Activated T-cell treated with anti-CD3 and anti-CD28 coated beads, Interleukin-2, amount 50 U/mL, for 24 hours (primary cell): ENCODE data around the gene FARP2.
"Not testable (repeated sequence)": the region's sequence is repeated elsewhere in the genome, so short reads cannot be mapped to it uniquely, and the experiment has no call there.

ENCODE experiments used
- DNase-seq: peaks from one replicate; pipeline ENCODE4 v3.0.0-alpha.2; 2020
- H3K27ac Mint-ChIP-seq: 2 replicates; pipeline ENCODE4 v1.8.0; 2020; ENCODE audit warnings: mild to moderate bottlenecking, mixed read lengths
- H3K27me3 Mint-ChIP-seq: 2 replicates; pipeline ENCODE4 v1.8.0; 2020; ENCODE audit warnings: mixed read lengths
- H3K36me3 Mint-ChIP-seq: 2 replicates; pipeline ENCODE4 v1.8.0; 2020; ENCODE audit warnings: low read depth, mixed read lengths
- H3K4me1 Mint-ChIP-seq: 2 replicates; pipeline ENCODE4 v1.8.0; 2020; ENCODE audit warnings: low read depth, mixed read lengths
- H3K4me3 Mint-ChIP-seq: 2 replicates; pipeline ENCODE4 v1.8.0; 2020; ENCODE audit warnings: mild to moderate bottlenecking, moderate library complexity, mixed read lengths
- H3K9me3 Mint-ChIP-seq: 2 replicates; pipeline ENCODE4 v1.8.0; 2020; ENCODE audit warnings: mixed read lengths

The FARP2 gene

DNA sequence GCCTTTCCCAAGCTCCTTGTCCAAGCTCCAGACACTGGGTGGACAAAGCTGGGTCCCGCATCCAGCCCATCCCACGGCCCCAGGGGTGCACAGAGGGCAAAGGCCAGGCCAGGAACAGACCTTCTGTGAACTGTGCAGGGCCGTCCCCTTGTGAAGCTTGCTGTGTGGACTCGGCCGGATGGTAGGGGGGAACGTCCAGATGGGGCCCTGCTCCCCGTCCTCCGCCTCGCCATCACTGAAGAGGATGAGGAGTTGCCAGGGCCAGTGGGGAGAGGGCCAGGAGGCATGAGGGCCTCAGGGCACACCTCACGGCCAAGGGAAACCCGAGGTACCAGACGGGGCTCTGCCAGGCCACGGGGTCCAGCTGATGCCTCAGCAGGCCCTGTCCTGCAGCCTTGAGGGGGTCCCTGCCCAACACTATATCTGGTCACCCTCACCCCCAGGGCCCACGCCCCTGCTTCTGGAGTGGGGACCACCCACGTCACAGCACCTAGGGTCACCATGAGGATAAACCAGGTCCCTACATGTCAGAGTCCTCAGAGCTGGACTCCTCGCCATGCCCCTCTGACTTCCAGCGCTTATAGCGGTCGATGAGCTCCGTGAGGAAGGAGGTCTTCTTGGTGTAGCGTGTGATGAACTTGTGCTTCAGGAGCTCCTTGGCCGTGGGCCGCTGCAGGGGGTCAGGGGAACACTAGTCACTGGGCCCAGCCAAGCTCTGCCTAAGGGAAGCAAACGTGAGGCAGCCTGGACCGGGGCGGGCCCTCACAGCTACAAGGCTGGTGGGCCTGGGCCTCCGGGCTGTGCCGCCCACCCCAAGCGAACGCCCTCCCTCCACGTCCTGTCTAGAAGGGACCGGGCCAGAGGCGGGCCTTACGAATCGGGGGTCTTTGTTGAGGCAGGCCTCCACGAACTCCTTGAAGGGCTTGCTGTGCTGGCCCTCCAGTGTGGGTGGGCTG, 142.3 kb downstream of the FARP2 start:
- H3K27me3 Mint-ChIP-seq, result no peaks in the 10 kb centered on the region
- no peaks in the 10 kb centered on the region for H3K4me1 Mint-ChIP-seq
- no peaks in the 10 kb centered on the region for H3K9me3 Mint-ChIP-seq
- peak overlapping the region; percentile 29 for H3K27ac Mint-ChIP-seq
- no peak overlapping the region for H3K4me3 Mint-ChIP-seq
- no peak for DNase-seq
- peaks cover 76% of the 10 kb centered on the region for H3K36me3 Mint-ChIP-seq

DNA sequence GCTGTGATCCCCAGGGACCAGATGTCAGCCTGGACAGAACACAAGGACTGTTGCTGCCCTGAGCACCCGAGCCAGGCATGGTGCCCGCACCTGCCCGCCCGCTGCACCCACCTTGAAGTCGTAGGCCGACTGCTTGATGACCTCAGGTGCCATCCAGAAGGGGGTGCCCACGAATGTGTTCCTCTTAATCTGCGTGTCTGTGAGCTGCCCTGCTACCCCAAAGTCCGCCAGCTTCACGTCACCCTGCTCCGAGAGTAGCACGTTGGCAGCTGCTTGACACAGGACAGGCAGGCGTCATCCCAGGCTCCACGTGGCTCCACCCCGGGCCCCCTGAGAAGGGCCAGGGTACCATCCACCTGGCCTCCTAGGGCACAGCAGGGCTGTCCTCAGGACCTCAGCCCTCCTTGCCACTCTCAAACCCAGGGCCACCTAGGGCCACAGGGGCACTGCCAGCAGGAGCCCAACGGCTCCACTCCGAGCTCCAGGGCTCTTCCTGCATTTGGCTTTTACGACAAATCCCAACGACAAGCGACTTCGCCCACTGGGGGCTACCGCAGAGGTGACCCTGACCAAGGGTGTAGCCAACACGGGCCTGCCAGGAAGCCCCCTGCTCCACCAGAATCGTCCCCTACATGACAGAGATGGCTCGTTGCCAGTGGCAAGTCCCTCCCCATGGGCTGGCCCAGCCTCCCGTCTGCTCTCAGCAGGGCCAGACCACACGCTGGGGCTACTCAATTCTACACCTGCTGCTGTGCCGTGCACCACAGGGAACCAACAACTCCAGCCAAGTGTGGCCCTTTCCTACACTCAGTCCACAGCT, 143.3 kb downstream of the FARP2 start:
- H3K27me3 Mint-ChIP-seq, result no peaks in the 10 kb centered on the region
- peaks cover 72% of the 10 kb centered on the region for H3K36me3 Mint-ChIP-seq
- no peaks in the 10 kb centered on the region for H3K9me3 Mint-ChIP-seq
- no peak overlapping the region for H3K4me3 Mint-ChIP-seq
- no peak overlapping the region for H3K27ac Mint-ChIP-seq
- no peaks in the 10 kb centered on the region for H3K4me1 Mint-ChIP-seq
- no peak for DNase-seq

DNA sequence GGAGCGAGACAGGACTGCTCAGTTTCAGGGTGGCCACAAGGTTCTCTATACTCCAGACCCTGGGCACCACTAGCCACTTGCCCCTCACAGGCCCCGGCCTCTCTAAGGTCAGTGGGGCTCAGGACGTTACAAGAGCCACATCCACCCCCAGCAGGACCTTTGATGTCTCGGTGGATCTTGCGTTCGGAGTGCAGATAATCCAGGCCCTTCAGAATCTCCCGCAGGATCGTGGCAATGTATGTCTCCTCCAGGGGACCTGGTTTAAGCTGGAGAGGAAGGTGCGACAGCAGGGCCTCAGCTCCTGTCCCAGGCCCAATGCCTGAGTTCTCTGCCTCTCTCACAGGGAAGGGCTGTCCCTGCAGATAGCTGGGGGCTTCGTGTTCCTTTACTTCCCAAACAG, 143.9 kb downstream of the FARP2 start:
- peaks cover under 1% of the 10 kb centered on the region for H3K4me1 Mint-ChIP-seq
- H3K27me3 Mint-ChIP-seq, result no peaks in the 10 kb centered on the region
- no peak overlapping the region for H3K4me3 Mint-ChIP-seq
- no peak overlapping the region for H3K27ac Mint-ChIP-seq
- no peaks in the 10 kb centered on the region for H3K9me3 Mint-ChIP-seq
- peaks cover 67% of the 10 kb centered on the region for H3K36me3 Mint-ChIP-seq
- no peak for DNase-seq

DNA sequence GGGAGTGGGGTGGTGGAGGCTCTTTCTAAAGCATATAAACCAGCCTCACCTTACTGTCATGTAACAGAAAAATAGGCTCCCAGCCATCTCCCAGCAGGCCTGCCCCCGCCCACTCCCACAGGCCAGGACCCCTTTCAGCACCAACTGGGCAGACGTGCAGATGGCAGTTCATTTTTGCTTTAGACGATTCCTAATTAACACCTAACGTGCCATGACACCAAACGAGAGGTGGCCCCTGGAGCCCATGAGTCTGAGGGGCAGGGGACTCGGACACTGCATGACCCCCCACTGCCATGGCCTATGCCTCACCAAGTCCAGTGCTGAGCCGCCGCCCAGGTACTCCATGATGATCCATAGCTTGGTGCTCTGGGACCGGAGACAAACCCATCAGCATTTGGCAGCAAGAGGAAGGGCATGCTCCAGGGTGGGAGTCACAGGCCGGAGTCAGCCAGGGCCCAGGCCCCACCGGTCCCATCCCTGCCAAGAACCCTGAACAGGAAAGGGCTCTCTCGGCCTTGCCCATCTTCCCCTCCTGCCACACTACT, 144.4 kb downstream of the FARP2 start:
- Mint-ChIP-seq H3K9me3 (no peaks in the 10 kb centered on the region), H3K27me3 (no peaks in the 10 kb centered on the region), H3K4me3 (no peak overlapping the region), H3K27ac (peak overlapping the region; percentile 14), H3K4me1 (peaks cover 4% of the 10 kb centered on the region), H3K36me3 (peaks cover 65% of the 10 kb centered on the region)
- no peak for DNase-seq

DNA sequence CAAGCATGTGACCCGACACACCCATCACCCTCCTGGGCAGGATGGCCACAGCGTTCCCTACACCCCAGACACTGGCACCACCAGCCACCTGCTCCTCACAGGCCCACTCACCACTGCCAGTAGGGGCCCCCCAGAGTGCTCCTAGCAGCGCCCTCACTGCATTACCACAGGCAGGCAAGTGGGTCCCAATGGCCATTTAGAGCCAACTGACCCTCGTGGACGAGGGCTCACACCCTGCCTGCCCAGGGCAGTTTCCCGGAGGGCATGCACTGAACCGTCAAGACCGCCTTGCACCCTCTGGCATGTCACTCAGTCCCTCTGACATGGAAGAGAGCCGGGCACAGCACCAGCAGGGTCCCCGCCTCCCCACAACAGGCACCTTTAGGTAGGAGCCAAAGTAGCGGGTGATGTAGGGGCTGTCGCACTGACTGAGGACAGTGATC, 145.0 kb downstream of the FARP2 start:
- H3K9me3 Mint-ChIP-seq, result no peaks in the 10 kb centered on the region
- H3K27me3 Mint-ChIP-seq, result no peaks in the 10 kb centered on the region
- H3K4me1 Mint-ChIP-seq, result peaks cover 5% of the 10 kb centered on the region
- peak overlapping the region; percentile 14 for H3K27ac Mint-ChIP-seq
- peaks cover 61% of the 10 kb centered on the region for H3K36me3 Mint-ChIP-seq
- DNase-seq, result no peak
- H3K4me3 Mint-ChIP-seq, result no peak overlapping the region

DNA sequence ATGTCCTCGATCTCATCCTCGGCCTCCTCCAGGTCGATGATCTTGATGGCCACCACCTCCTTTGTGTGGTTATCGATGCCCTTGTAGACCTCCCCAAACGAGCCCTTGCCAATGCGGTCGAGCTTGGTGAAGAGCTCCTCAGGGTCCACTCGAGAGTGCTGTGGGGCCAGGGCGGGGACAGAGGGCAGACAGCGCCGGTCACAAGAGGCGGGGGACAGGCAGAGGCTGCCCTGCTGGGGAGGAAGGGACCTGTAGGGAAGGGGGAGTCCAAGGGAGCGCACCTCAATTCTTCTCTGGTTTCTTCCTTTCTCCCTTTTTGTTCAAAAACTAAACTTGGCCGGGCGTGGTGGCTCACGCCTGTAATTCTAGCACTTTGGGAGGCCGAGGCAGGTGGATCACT, 145.5 kb downstream of the FARP2 start:
- Mint-ChIP-seq H3K27ac (no peak overlapping the region), H3K4me3 (no peak overlapping the region), H3K36me3 (peaks cover 60% of the 10 kb centered on the region), H3K4me1 (peaks cover 9% of the 10 kb centered on the region), H3K27me3 (no peaks in the 10 kb centered on the region), H3K9me3 (no peaks in the 10 kb centered on the region)
- no peak for DNase-seq

DNA sequence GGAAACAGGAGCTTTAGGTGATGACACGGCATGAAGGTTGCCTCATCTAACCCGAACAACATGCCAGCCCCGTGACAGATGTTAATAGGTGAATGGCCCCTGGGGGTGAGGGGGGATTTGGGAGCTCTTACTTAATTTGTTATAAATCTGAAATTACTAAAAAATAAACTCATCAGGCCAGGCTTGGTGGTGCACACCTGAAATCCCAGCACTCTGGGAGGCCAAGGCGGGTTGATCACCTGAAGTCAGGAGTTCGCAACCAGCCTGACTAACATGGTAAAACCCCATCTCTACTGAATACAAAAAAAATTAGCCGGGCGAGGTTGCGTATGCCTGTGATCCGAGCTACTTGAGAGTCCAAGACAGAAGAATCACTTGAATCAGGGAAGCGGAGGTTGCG, 146.2 kb downstream of the FARP2 start:
- H3K36me3 Mint-ChIP-seq, result peaks cover 61% of the 10 kb centered on the region
- H3K27me3 Mint-ChIP-seq, result no peaks in the 10 kb centered on the region
- H3K9me3 Mint-ChIP-seq, result no peaks in the 10 kb centered on the region
- no peak overlapping the region for H3K4me3 Mint-ChIP-seq
- no peak overlapping the region for H3K27ac Mint-ChIP-seq
- DNase-seq, result no peak
- peaks cover 16% of the 10 kb centered on the region for H3K4me1 Mint-ChIP-seq

DNA sequence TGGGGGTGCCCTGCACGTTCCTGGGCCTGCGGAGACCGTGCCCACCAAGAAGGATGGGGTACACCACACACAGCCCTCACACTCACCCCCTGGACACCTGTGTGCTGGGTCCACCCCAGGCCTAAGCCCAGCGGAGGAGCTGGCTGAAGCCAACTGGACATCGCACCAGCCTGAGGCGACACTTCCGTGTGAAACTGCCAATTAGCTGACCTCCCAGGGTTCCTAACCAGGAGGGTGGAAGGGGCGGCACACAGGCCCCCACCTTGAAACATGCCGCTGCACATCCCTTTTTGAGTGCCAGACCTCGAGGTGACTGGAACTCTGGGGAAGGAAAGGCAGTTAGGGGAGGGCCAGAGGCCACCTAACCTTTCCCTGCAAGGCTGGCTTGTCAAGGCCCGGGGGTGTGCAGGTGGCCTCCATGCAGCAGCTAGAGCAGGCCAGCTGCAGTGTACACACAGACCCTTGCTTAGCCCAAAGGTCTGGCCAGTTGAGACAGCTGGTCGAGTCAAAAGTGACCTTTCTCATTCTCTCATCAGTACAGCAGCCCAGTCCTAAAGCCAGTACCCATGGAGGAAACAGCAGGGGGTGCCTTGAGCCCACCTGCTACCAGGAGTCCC, 147.8 kb downstream of the FARP2 start:
- no peaks in the 10 kb centered on the region for H3K9me3 Mint-ChIP-seq
- H3K27ac Mint-ChIP-seq, result no peak overlapping the region
- H3K4me1 Mint-ChIP-seq, result peaks cover 20% of the 10 kb centered on the region
- no peaks in the 10 kb centered on the region for H3K27me3 Mint-ChIP-seq
- H3K36me3 Mint-ChIP-seq, result peaks cover 54% of the 10 kb centered on the region
- H3K4me3 Mint-ChIP-seq, result no peak overlapping the region
- DNase-seq, result no peak

DNA sequence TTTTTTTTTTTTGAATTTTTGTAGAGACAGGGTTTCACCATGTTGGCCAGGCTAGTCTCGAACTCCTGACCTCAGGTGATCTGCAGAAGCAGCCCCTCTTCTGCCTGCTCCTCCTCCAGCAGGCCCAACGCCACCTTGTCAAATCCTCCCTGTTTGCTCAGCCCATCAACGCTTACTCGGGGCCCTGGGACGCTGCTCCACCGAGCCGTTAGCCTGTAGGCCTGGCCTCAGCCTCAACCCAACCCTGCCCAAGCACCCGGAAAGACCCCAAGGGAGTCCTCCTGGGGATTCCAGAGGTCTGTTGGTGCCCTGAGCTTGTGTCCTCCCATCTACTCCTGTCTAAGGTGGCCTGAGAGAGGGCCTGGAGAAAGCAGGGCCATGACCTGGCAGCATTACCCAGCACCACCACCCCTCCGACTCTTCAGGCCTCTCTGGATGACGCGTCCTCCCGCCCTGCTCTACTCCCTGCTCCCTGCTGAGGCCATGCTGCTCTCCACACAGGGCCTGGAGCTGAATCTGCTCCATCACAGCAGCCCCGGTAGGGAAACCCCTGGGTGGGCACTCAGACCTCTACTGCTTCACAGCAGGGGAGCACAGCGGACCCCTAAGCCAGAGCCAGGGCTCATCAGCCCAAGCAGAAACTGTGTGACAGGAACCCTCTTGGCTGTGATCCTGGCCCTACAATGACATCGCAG, 149.1 kb downstream of the FARP2 start:
- no peak for DNase-seq
- H3K4me3 Mint-ChIP-seq, result no peak overlapping the region
- H3K4me1 Mint-ChIP-seq, result peaks cover 29% of the 10 kb centered on the region
- H3K27me3 Mint-ChIP-seq, result no peaks in the 10 kb centered on the region
- H3K36me3 Mint-ChIP-seq, result peaks cover 42% of the 10 kb centered on the region
- H3K27ac Mint-ChIP-seq, result peak overlapping the region; percentile 69
- peaks cover 3% of the 10 kb centered on the region for H3K9me3 Mint-ChIP-seq

DNA sequence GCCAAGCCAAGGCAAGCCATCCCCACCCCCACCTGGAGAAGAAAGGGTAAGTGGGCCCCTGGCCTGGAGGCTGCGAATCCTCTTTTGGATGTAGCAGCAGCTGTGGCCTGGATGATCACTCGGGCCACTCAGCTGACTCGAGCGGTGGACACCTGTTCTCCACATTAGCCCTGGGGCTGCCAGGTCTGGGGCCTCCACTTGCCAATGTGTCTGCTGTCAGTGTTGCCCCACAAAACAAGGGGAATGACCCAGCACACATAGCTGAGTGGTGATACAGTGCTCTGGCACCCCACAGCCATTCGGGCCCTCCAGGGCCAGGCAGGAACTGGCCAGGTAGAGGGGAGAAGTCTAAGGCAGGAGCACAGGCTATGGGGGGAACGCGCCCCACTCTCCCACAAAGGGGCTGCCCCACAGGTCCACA, 149.7 kb downstream of the FARP2 start:
- DNase-seq, result no peak
- Mint-ChIP-seq H3K4me3 (no peak overlapping the region), H3K27ac (no peak overlapping the region), H3K9me3 (peaks cover 3% of the 10 kb centered on the region), H3K27me3 (no peaks in the 10 kb centered on the region), H3K4me1 (peaks cover 29% of the 10 kb centered on the region), H3K36me3 (peaks cover 36% of the 10 kb centered on the region)

DNA sequence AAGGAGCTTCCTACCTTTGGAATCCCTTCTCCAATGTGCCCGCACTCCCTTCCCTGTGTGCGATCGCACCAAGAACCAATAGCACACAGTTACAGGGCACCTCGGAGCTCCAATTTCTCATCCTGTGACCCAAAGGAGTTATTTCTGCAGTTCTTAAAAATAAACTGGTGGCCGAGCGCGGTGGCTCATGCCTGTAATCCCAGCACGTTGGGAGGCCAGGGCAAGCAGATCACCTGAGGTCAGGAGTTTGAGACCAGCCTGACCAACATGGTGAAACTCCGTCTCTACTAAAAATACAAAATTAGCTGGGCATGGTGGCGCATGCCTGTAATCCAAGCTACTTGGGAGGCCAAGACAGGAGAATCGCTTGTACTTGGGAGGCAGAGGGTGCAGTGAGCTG, 150.2 kb downstream of the FARP2 start:
- H3K4me1 Mint-ChIP-seq, result peaks cover 29% of the 10 kb centered on the region
- not testable (repeated sequence) for H3K9me3 Mint-ChIP-seq, H3K27ac Mint-ChIP-seq, H3K27me3 Mint-ChIP-seq, DNase-seq
- H3K4me3 Mint-ChIP-seq, result peak overlapping the region; percentile 84
- H3K36me3 Mint-ChIP-seq, result peaks cover 32% of the 10 kb centered on the region

DNA sequence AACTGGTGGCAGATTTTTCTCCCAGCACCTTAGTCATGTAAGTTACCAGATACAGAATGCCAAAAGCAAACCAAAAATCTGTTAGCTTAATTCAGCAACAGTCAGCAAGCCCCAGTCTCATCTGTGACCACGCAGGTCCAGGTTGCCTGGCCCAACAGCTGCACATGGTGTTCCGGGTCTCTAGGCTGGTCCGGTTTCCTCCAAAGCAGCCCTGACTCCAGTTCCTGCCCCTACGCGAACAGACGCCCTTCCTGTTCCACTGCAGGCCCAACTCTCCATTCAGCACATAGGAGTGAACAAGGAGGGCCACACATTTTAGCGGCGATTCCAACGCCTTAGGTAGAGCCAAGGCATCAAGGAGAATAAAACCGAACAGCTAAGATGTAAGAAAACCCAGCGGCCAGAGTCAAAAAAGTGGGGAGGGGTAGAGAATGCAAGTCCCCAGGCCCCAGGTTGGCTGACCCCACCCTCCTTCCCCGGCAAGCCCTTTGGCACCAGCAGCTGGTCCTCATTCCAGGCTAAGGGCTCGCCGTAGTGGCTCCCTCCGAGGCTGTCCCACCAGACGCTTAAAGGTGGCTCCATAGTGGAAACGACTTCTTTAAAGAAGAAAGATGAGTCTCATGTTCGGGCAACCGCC, 150.8 kb downstream of the FARP2 start:
- Mint-ChIP-seq H3K36me3 (peaks cover 27% of the 10 kb centered on the region), H3K9me3 (peaks cover 3% of the 10 kb centered on the region), H3K27ac (peak overlapping the region; percentile 50), H3K4me1 (peaks cover 29% of the 10 kb centered on the region), H3K4me3 (peak overlapping the region; percentile 84), H3K27me3 (no peaks in the 10 kb centered on the region)
- no peak for DNase-seq

DNA sequence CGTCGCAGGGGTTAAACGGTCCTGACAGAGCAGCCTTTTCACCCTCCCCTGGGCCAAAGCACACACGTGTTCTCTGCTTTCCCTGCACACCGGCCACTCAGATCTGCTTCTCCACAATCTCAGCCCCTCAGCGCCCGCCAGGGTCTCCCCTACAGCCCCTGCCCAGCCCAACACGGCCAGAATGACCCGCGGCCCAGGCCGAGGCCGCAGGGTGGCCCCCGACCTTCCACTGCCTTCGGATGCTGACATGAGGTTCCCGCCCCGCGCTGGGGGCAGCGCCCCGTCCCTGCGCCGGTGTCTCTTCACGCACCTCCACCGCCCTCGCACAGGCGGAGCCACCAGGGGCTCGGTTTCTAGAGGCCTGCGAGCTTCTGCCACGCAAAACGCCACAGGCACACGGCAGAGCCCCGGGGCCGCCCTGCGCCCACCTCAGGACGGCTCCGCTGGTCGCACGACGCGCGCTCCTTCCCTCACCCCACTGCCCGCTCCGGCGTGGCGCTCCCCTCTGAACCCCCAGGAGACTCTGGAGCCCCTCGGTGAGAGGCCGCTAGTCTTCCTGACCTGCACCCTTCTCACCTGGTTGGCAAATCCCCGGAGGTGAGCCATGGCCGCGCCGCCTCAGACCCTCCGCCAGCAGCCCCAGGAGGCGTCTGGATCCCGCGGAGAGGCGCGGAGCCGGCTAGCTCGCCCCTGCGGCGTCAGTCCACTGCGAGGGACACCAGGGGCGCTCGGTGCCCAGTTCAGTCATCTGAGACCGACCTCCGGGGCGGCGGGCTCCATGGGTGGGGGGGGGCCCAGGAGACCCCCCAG, 151.6 kb downstream of the FARP2 start:
- peaks cover 3% of the 10 kb centered on the region for H3K9me3 Mint-ChIP-seq
- H3K27me3 Mint-ChIP-seq, result no peaks in the 10 kb centered on the region
- H3K4me1 Mint-ChIP-seq, result peaks cover 29% of the 10 kb centered on the region
- DNase-seq, result peak; percentile 67
- peaks cover 25% of the 10 kb centered on the region for H3K36me3 Mint-ChIP-seq
- H3K4me3 Mint-ChIP-seq, result peak overlapping the region; percentile 84
- H3K27ac Mint-ChIP-seq, result peak overlapping the region; percentile 52
